Osteocyte (in vitro differentiated cells): ENCODE results near the gene ZNRF1. TPM values are rescaled to one million over a fixed set of nuclear protein-coding genes. Genes with fewer than 3 reads are reported as not detected.
A peak's percentile ranks its signal among the peaks of the same experiment; 100 is the strongest.

Experiments
- DNase-seq: peaks from one replicate; pipeline ENCODE4 v3.0.0; 2021; ENCODE audit warnings: mixed read lengths; ENCODE audit not compliant: unreplicated experiment; ENCODE audit errors: extremely low spot score
- H3K27ac Mint-ChIP-seq: one replicate; pipeline ENCODE4 v1.8.0; 2021; ENCODE audit warnings: mild to moderate bottlenecking, mixed read lengths; ENCODE audit not compliant: unreplicated experiment
- H3K27me3 Mint-ChIP-seq: one replicate; pipeline ENCODE4 v1.8.0; 2021; ENCODE audit warnings: mixed read lengths; ENCODE audit not compliant: unreplicated experiment
- H3K36me3 Mint-ChIP-seq: one replicate; pipeline ENCODE4 v1.8.0; 2021; ENCODE audit warnings: mixed read lengths; ENCODE audit not compliant: unreplicated experiment
- H3K4me1 Mint-ChIP-seq: one replicate; pipeline ENCODE4 v1.8.0; 2021; ENCODE audit warnings: mixed read lengths; ENCODE audit not compliant: unreplicated experiment
- H3K4me3 Mint-ChIP-seq: one replicate; pipeline ENCODE4 v1.8.0; 2021; ENCODE audit warnings: mild to moderate bottlenecking, moderate library complexity, mixed read lengths; ENCODE audit not compliant: unreplicated experiment
- H3K9me3 Mint-ChIP-seq: one replicate; pipeline ENCODE4 v1.8.0; 2021; ENCODE audit warnings: mixed read lengths; ENCODE audit not compliant: unreplicated experiment
- CTCF ChIP-seq: fragments of 200-600 bp; sonication (generic); IDR thresholded peaks from 2 replicates; pipeline ENCODE4 v1.5.0; 2021; ENCODE audit warnings: antibody characterized with exemption, mild to moderate bottlenecking, moderate library complexity
- total RNA-seq: library from RNA; stranded (reverse); gene quantifications from 2 replicates; pipeline ENCODE4 v1.2.1, GENCODE V29; 2021

Gene ZNRF1
- total RNA-seq, 1 donor from 2014 or later, result 32.1 TPM

GRCh38 chr16:75106351-75107274 is 107.8 kb downstream of the ZNRF1 start:
- DNase-seq, result no peak
- TF ChIP-seq CTCF, result no peak
- H3K9me3 Mint-ChIP-seq, result no peaks in the 10 kb centered on the region
- H3K27ac Mint-ChIP-seq, result peak overlapping the region; percentile 23
- H3K27me3 Mint-ChIP-seq, result no peaks in the 10 kb centered on the region
- H3K4me3 Mint-ChIP-seq, result no peak overlapping the region
- peaks cover 60% of the 10 kb centered on the region for H3K4me1 Mint-ChIP-seq
- peaks cover 27% of the 10 kb centered on the region for H3K36me3 Mint-ChIP-seq

GRCh38 chr16:75107505-75107904 is 108.7 kb downstream of the ZNRF1 start:
- H3K4me1 Mint-ChIP-seq, result peaks cover 63% of the 10 kb centered on the region
- no peak for DNase-seq
- H3K4me3 Mint-ChIP-seq, result no peak overlapping the region
- no peaks in the 10 kb centered on the region for H3K27me3 Mint-ChIP-seq
- peak overlapping the region; percentile 23 for H3K27ac Mint-ChIP-seq
- H3K36me3 Mint-ChIP-seq, result peaks cover 25% of the 10 kb centered on the region
- TF ChIP-seq CTCF, result no peak
- no peaks in the 10 kb centered on the region for H3K9me3 Mint-ChIP-seq

GRCh38 chr16:75108792-75109731 is 110.2 kb downstream of the ZNRF1 start:
- H3K36me3 Mint-ChIP-seq, result peaks cover 16% of the 10 kb centered on the region

GRCh38 chr16:75109732-75110243 is 111.0 kb downstream of the ZNRF1 start:
- no peaks in the 10 kb centered on the region for H3K27me3 Mint-ChIP-seq
- DNase-seq, result no peak
- H3K4me3 Mint-ChIP-seq, result no peak overlapping the region
- TF ChIP-seq CTCF, result no peak
- H3K4me1 Mint-ChIP-seq, result peaks cover 59% of the 10 kb centered on the region
- H3K9me3 Mint-ChIP-seq, result no peaks in the 10 kb centered on the region
- peak overlapping the region; percentile 91 for H3K27ac Mint-ChIP-seq
- H3K36me3 Mint-ChIP-seq, result peaks cover 15% of the 10 kb centered on the region

More at GRCh38 chr16:75108792-75109731, 110.2 kb downstream of the ZNRF1 start:
- no peaks in the 10 kb centered on the region for H3K27me3 Mint-ChIP-seq
- peak overlapping the region; percentile 91 for H3K27ac Mint-ChIP-seq
- H3K9me3 Mint-ChIP-seq, result no peaks in the 10 kb centered on the region
- H3K4me1 Mint-ChIP-seq, result peaks cover 63% of the 10 kb centered on the region
- no peak for TF ChIP-seq CTCF
- no peak overlapping the region for H3K4me3 Mint-ChIP-seq
- DNase-seq, result peak; percentile 90
